HEK293 (cell line): Measurements from ENCODE around the gene INSYN2A.

Experiments used
- CTCF ChIA-PET: fragments of 350-600 bp; formaldehyde crosslinking; extraction: SDS; loops from one replicate; lab custom pipeline; 2021; ENCODE audit warnings: antibody characterized with exemption; lab: Yijun Ruan, JAX
- POLR2A ChIA-PET: fragments of 300-600 bp; formaldehyde crosslinking; extraction: SDS; loops from one replicate; lab custom pipeline; 2020; ENCODE audit warnings: antibody characterized with exemption, inconsistent platforms; lab: Yijun Ruan, JAX
- H3K27ac ChIP-seq: fragments of 200-500 bp; sonication (Bioruptor generic); 2 replicates; pipeline ENCODE4 v1.5.1; 2014; ENCODE audit warnings: low read depth, low read length, control low read depth, inconsistent platforms; ENCODE audit errors: extremely low read depth
- H3K36me3 ChIP-seq, 2 experiments: fragments of 200-500 bp in 1 of 2; sonication (Bioruptor generic) in 1 of 2; 1 replicate in 1 of 2; 2 replicates in 1 of 2; pipeline ENCODE4 v1.5.1; 2014 to 2017; ENCODE audit warnings: inconsistent platforms in 2 of 2, low read length in 2 of 2; ENCODE audit not compliant: control insufficient read depth in 2 of 2, insufficient read depth in 1 of 2
- H3K4me1 ChIP-seq: fragments of 200-500 bp; sonication (Bioruptor generic); 2 replicates; pipeline ENCODE4 v1.5.1; 2014; ENCODE audit warnings: mild to moderate bottlenecking, low read length, inconsistent platforms; ENCODE audit not compliant: control insufficient read depth, insufficient read depth
- H3K4me3 ChIP-seq: 2 replicates; pipeline ENCODE4 v1.5.1; 2011; ENCODE audit warnings: low read depth, mild to moderate bottlenecking, control low read depth, low read length, moderate library complexity
- H3K9me3 ChIP-seq: fragments of 200-500 bp; sonication (Bioruptor generic); 2 replicates; pipeline ENCODE4 v1.5.1; 2014; ENCODE audit warnings: low read depth, low read length, inconsistent platforms; ENCODE audit not compliant: control insufficient read depth, insufficient read depth
- ATF2 ChIP-seq: fragments of 450-650 bp; formaldehyde crosslinking; IDR thresholded peaks from 2 replicates; pipeline ENCODE4 v1.5.1; 2016; ENCODE audit warnings: missing biosample characterization, missing genetic modification characterization, low read depth
- HOXC10 ChIP-seq: sonication (generic); formaldehyde crosslinking; IDR thresholded peaks from 2 replicates; pipeline ENCODE4 v1.8.1; 2023; ENCODE audit warnings: mild to moderate bottlenecking, missing genetic modification reagents
- KLF17 ChIP-seq: fragments of 450-650 bp; formaldehyde crosslinking; IDR thresholded peaks from 2 replicates; pipeline ENCODE4 v1.5.1; 2016; ENCODE audit warnings: missing biosample characterization, missing genetic modification characterization
- MYNN ChIP-seq: fragments of 450-650 bp; formaldehyde crosslinking; IDR thresholded peaks from 2 replicates; pipeline ENCODE4 v1.5.1; 2016; ENCODE audit warnings: missing biosample characterization, missing genetic modification characterization, borderline replicate concordance
- OVOL3 ChIP-seq: fragments of 450-650 bp; formaldehyde crosslinking; IDR thresholded peaks from 2 replicates; pipeline ENCODE4 v1.5.1; 2016; ENCODE audit warnings: missing biosample characterization, missing genetic modification characterization
- SP3 ChIP-seq: fragments of 450-650 bp; formaldehyde crosslinking; IDR thresholded peaks from 2 replicates; pipeline ENCODE4 v1.5.1; 2016; ENCODE audit warnings: missing biosample characterization, missing genetic modification characterization
- YY2 ChIP-seq: fragments of 450-650 bp; formaldehyde crosslinking; IDR thresholded peaks from 2 replicates; pipeline ENCODE4 v1.5.1; 2016; ENCODE audit warnings: missing biosample characterization, missing genetic modification characterization
- ZBTB1 ChIP-seq: fragments of 450-650 bp; formaldehyde crosslinking; IDR thresholded peaks from 2 replicates; pipeline ENCODE4 v1.5.1; 2016; ENCODE audit warnings: missing biosample characterization, missing genetic modification characterization
- ZBTB17 ChIP-seq: fragments of 450-650 bp; formaldehyde crosslinking; IDR thresholded peaks from 2 replicates; pipeline ENCODE4 v1.5.1; 2016; ENCODE audit warnings: missing biosample characterization, missing genetic modification characterization
- ZBTB21 ChIP-seq: fragments of 450-650 bp; formaldehyde crosslinking; IDR thresholded peaks from 2 replicates; pipeline ENCODE4 v1.5.1; 2017; ENCODE audit warnings: missing biosample characterization, missing genetic modification characterization
- ZBTB7A ChIP-seq: fragments of 450-650 bp; formaldehyde crosslinking; IDR thresholded peaks from 2 replicates; pipeline ENCODE4 v1.5.1; 2016; ENCODE audit warnings: low read depth, missing biosample characterization, missing genetic modification characterization
- ZNF132 ChIP-seq: fragments of 450-650 bp; formaldehyde crosslinking; IDR thresholded peaks from 2 replicates; pipeline ENCODE4 v1.5.1; 2017; ENCODE audit warnings: missing biosample characterization, missing genetic modification characterization, borderline replicate concordance
- ZNF169 ChIP-seq: fragments of 450-650 bp; formaldehyde crosslinking; IDR thresholded peaks from 2 replicates; pipeline ENCODE4 v1.5.1; 2016; ENCODE audit warnings: missing biosample characterization, missing genetic modification characterization
- ZNF18 ChIP-seq: fragments of 450-650 bp; formaldehyde crosslinking; IDR thresholded peaks from 2 replicates; pipeline ENCODE4 v1.5.1; 2016; ENCODE audit warnings: missing biosample characterization, missing genetic modification characterization
- ZNF341 ChIP-seq: fragments of 450-650 bp; formaldehyde crosslinking; IDR thresholded peaks from 2 replicates; pipeline ENCODE4; 2016; ENCODE audit warnings: low read depth, missing biosample characterization, missing genetic modification characterization
- ZNF362 ChIP-seq: fragments of 450-650 bp; formaldehyde crosslinking; IDR thresholded peaks from 2 replicates; pipeline ENCODE4 v1.5.1; 2016; ENCODE audit warnings: missing biosample characterization, missing genetic modification characterization
- ZNF426 ChIP-seq: fragments of 450-650 bp; formaldehyde crosslinking; IDR thresholded peaks from 2 replicates; pipeline ENCODE4 v1.5.1; 2017; ENCODE audit warnings: missing biosample characterization, missing genetic modification characterization, mild to moderate bottlenecking, inconsistent platforms, moderate library complexity
- ZNF449 ChIP-seq: fragments of 450-650 bp; formaldehyde crosslinking; IDR thresholded peaks from 2 replicates; pipeline ENCODE4 v1.5.1; 2017; ENCODE audit warnings: missing biosample characterization, mild to moderate bottlenecking, missing genetic modification characterization, moderate library complexity
- ZNF510 ChIP-seq: fragments of 450-650 bp; formaldehyde crosslinking; IDR thresholded peaks from 2 replicates; pipeline ENCODE4 v1.5.1; 2018; ENCODE audit warnings: mild to moderate bottlenecking, missing genetic modification characterization, missing biosample characterization; ENCODE audit not compliant: insufficient replicate concordance
- ZNF521 ChIP-seq: fragments of 450-650 bp; formaldehyde crosslinking; IDR thresholded peaks from 2 replicates; pipeline ENCODE4 v1.5.1; 2017; ENCODE audit warnings: missing biosample characterization, mild to moderate bottlenecking, missing genetic modification characterization
- ZNF585B ChIP-seq: fragments of 450-650 bp; formaldehyde crosslinking; IDR thresholded peaks from 2 replicates; pipeline ENCODE4 v1.5.1; 2016; ENCODE audit warnings: missing biosample characterization, missing genetic modification characterization
- ZSCAN30 ChIP-seq: fragments of 450-650 bp; IDR thresholded peaks from 2 replicates; pipeline ENCODE4 v1.5.1; 2018; ENCODE audit warnings: missing biosample characterization, mild to moderate bottlenecking, missing genetic modification characterization, moderate library complexity
- ZXDB ChIP-seq: fragments of 450-650 bp; formaldehyde crosslinking; IDR thresholded peaks from 2 replicates; pipeline ENCODE4 v1.5.1; 2016; ENCODE audit warnings: missing biosample characterization, missing genetic modification characterization

Gene INSYN2A

GRCh38 chr10:127186813-127187212 is 9.6 kb downstream of the INSYN2A start:
- Histone ChIP-seq H3K9me3 (no peaks in the 10 kb centered on the region), H3K36me3 (no peaks in the 10 kb centered on the region), H3K4me3 (no peak overlapping the region), H3K27ac (no peak overlapping the region), H3K4me1 (no peaks in the 10 kb centered on the region)
- ChIA-PET CTCF (no interaction called here), POLR2A (no interaction called here)
- TF ChIP-seq ZNF341 = no peak
- no peak for TF ChIP-seq ZNF132 (tag by site-specific recombination)
- TF ChIP-seq ZNF521 = no peak
- TF ChIP-seq ZNF169 (tag by site-specific recombination) = no peak
- no peak for TF ChIP-seq YY2 (tag by site-specific recombination)
- TF ChIP-seq ZNF426 = no peak
- TF ChIP-seq ZBTB17 = no peak
- TF ChIP-seq ZNF585B (tag by site-specific recombination) = no peak
- no peak for TF ChIP-seq ZBTB1 (tag by site-specific recombination)
- no peak for TF ChIP-seq ZBTB21 (tag by site-specific recombination)
- TF ChIP-seq ZNF18 (tag by site-specific recombination) = no peak
- TF ChIP-seq ZNF362 (tag by site-specific recombination) = no peak
- no peak for TF ChIP-seq OVOL3 (tag by site-specific recombination)
- no peak for TF ChIP-seq ZXDB (tag by site-specific recombination)
- no peak for TF ChIP-seq KLF17 (tag by site-specific recombination)
- no peak for TF ChIP-seq ZNF449 (tag by site-specific recombination)
- TF ChIP-seq HOXC10 (CRISPR knock-in tag) = no peak
- TF ChIP-seq MYNN (tag by site-specific recombination) = no peak
- TF ChIP-seq ZBTB7A (tag by site-specific recombination) = no peak
- TF ChIP-seq ATF2 = no peak

GRCh38 chr10:127184582-127184981 is 11.8 kb downstream of the INSYN2A start:
- Histone ChIP-seq H3K9me3 (no peaks in the 10 kb centered on the region), H3K4me3 (no peak overlapping the region), H3K4me1 (no peaks in the 10 kb centered on the region), H3K27ac (no peak overlapping the region), H3K36me3 (no peaks in the 10 kb centered on the region)
- CTCF ChIA-PET = no interaction called here
- TF ChIP-seq SP3 (tag by site-specific recombination) = no peak
- no peak for TF ChIP-seq ZNF510 (tag by site-specific recombination)
- TF ChIP-seq ZSCAN30 (tag by site-specific recombination) = no peak
- POLR2A ChIA-PET = no interaction called here
